Activated CD4-positive, alpha-beta T cell treated with anti-CD3 and anti-CD28 coated beads, Interleukin-2, amount 50 U/mL, for 24 hours (primary cell): ENCODE measurements around the gene HNRNPL.
"Not testable (repeated sequence)": the region's sequence is repeated elsewhere in the genome, so short reads cannot be mapped to it uniquely, and the experiment has no call there.

Experiments
- DNase-seq, 2 donors: peaks; one replicate each; pipeline ENCODE4 v3.0.0-alpha.2; 2020; ENCODE audit warnings: low read depth in 1 of 2, low spot score in 1 of 2

Gene HNRNPL

DNA sequence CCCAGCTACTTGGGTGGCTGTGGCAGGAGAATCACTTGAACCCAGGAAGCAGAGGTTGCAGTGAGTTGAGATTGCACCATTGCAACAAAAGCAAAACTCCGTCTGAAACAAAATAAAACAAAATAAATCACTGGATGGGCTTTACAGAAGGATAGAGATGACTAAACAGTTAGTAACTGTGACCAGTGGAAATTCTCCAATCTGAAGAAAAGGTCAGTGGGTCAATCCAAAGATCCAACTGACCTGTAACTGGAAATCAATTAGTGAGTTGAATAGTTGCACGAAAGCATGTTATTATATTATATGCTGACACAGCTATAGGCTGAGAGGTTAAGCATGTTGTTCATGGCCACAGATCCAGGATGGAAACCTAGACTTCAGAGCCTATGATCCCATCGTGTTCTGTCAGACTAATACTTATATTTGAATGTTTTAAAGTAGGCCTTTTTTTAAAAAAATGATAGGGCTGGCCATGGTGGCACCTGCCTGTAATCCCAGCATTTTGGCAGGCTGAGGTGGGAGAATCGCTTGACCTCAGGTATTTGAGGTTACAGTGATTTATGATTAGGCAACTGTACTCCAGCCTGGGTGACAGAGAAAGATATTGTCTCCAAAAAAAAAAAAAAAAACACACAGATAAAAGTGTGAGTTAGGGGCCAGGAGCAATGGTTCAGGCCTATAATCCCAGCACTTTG, 19.6 kb downstream of the HNRNPL start:
- DNase-seq: no peak

- DNase-seq: not testable (repeated sequence)
Measured at GRCh38 chr19:38829203-38829602, 20.6 kb downstream of the HNRNPL start.

DNA sequence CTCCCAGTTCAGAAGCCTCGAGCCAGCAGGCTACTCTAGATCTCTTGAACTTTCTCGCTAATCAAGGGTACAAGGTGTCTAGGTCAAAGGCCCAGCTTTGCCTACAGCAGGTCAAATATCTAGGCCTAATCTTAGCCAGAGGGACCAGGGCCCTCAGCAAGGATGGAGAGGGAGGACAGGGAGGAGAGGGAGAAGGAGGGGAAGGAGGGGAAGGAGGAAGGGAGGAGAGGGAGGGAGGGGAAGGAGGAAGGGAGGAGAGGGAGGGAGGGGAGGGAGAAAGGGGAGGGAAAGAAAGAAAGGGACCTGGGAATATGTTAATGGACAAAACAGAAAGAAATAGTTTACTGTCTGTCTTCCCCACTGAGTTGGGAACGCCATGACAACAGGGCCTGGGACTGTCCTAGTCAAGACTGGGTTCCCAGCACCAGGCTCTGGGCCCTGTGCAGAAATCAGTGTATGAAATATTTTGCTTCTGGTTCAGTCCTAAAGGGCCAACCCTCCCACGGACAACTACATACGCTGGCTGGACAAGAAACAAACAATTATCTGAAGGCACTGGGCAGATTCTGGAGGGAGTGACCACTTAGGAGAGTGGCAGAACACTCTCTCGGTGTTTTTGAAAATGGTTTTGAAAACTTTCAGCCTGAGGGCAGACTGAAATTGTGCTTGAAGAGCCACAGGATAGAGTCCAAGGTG, 22.8 kb downstream of the HNRNPL start:
- no peak for DNase-seq

DNA sequence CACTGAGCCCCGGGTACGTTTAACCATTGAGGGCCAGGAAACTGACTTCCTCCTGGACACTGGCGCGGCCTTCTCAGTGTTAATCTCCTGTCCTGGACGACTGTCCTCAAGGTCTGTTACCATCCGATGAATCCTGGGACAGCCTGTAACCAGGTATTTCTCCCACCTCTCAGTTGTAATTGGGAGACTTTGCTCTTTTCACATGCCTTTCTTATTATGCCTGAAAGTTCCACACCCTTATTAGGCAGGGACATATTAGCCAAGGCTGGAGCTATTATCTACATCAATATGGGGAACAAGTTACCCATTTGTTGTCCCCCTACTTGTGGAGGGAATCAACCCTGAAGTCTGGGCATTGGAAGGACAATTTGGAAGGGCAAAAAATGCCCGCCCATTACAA, 23.9 kb downstream of the HNRNPL start:
- not testable (repeated sequence) for DNase-seq

- not testable (repeated sequence) for DNase-seq
Measured at GRCh38 chr19:38821230-38821825, 28.5 kb downstream of the HNRNPL start.

GRCh38 chr19:38819231-38819920, 30.4 kb downstream of the HNRNPL start:
- DNase-seq: no peak

- DNase-seq: no peak
Measured at GRCh38 chr19:38817081-38817480, 32.7 kb downstream of the HNRNPL start.

DNA sequence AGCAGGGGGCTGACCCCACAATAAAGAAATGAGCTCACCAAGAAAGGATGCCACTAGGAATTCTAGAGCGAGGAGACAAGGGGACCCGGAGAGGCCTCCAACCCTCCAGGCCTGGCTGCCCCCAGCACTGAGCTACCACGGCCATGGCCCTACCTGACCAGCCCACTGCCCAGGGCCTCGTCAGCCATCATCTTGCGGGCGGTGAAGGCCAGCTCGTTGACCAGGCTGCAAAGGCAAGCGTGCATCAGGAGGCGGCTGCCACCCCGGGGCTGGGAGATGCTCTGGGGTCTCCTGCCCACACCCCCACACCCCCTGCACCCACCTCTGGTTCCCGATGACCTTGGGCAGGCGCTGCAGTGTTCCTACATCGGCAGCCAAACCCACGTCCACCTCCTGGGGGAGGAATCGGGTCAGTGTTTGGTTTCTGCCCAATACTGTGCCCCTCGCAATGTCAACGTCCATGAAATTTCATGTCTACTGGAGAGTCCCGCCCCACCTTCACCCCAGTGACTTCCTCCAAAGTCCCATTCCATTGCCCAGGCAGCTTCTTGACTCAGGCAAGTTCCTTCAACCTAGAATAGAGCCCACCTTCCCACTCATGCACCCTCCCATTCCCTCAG, 33.5 kb downstream of the HNRNPL start:
- no peak for DNase-seq

DNA sequence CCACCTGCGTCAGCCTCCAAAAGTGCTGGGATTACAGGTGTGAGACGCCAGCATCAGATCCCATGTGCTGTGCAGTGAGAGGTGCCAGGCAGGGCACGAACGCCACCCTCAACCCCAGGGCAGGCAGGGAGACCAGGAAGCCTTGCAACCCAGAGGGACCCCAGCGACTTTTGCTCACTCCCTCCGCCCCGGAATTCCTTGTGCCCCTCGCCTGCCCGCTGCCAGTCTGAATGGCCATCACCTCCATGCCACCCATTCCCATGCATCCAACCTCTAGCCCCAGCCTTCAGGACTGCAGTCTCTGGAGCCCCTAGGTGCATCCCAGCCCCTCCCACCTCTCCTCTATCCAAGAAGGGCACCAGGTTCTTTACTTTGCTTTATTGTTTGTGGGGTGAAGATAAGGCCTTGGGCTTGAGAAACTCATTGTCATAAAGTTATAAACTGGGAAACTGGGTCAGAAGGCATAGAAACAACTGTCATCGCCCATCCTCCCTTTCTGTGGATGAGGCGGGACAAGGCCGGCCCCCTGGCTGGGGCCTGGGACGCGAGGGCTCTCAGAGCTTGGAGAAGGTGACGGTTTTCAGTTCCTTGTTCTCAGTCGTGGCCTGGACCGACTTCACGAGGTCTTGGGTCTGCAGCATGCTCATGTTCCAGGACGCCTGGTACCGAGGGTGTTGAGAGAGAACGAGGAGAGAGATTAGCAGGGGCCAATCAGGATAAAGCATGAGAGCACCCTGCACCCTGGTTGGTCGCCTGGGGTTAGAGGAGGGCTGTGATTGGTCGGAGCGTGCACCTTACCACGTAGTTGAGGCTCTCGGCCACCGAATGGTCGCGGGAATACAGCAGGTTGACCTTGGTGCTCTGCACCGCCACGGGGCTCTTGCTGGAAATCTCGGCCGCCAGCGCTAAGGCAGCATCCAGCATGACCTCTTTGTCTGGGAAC, 34.5 kb downstream of the HNRNPL start:
- no peak for DNase-seq

- not testable (repeated sequence) for DNase-seq
Measured at GRCh38 chr19:38813932-38814331, 35.9 kb downstream of the HNRNPL start.

- DNase-seq: no peak
Measured at GRCh38 chr19:38813323-38813722, 36.5 kb downstream of the HNRNPL start.

DNA sequence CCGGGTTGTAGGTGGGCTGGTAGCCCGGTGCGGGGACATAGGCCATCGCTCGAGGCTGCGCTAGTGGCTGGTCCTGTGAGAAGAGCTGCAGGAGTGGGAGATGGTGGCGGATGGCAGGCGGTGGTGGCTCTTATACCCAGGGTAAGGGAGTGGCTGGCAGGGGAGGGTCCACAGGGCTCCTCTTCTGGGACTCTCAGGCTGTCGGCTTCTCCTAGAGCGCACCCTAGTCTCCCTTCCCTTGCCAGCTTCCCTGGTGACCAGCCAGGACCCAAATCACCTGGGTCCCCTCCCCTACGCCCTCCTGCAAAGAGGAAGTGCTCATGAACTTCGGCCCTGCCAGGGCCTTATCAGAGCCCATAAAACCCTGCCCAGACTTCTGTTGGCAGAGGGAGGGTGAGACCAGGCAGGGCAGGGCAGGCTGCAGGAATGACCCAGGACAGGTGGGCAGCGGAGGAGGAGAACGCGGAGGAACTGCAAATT, 36.9 kb downstream of the HNRNPL start, which contains the start of gene LGALS4:
TSS of gene LGALS4 (minus strand) at position 105 of the 480 bp plus-strand sequence. CDS start at position 46, 59 bp downstream.
- DNase-seq: no peak

GRCh38 chr19:38812009-38812840, 37.6 kb downstream of the HNRNPL start:
- no peak for DNase-seq

- no peak for DNase-seq
Measured at GRCh38 chr19:38809592-38810252, 40.1 kb downstream of the HNRNPL start.

GRCh38 chr19:38808741-38809140, 41.0 kb downstream of the HNRNPL start:
- no peak for DNase-seq

- DNase-seq: not testable (repeated sequence)
Measured at GRCh38 chr19:38807374-38808098, 42.2 kb downstream of the HNRNPL start.

DNA sequence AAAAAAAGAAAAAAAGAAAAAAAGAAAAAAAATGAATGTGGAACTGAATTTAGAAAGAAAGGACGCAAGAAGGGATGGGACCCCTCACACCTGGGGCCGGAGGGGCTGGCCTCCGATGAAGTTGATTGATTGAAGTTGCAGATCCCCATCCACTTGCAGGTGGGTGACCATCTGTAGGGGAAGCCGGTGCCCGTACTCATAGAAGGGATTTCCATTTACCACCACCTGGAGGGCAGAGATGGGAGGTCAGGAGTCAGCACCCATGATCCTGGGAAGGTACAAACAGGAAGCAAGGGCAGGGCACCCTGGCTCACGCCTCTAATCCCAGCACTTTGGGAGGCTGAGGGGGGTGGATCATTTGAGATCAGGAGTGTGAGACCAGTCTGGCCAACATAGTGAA, 43.4 kb downstream of the HNRNPL start:
- DNase-seq: no peak

DNA sequence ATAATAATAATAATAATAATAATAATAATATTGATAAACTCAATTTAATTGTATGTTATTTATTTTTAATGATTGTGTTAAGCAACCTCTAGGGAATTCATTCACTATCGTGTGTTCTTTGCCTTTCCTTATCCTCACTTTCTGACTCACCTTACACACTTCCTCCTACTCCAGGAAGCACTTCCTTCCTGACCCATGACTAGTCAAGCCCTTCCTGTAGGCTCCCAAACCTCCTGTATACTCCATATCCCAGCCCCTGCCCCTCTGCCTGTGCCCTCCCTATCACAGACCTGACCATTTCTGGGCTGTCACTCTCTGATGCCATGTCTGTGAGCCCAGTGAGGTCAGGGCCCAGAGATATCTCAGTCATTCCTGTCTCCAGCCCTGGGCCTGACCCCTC, 44.6 kb downstream of the HNRNPL start:
- DNase-seq: no peak
